Measurements from ENCODE around the gene RARG.

DNA sequence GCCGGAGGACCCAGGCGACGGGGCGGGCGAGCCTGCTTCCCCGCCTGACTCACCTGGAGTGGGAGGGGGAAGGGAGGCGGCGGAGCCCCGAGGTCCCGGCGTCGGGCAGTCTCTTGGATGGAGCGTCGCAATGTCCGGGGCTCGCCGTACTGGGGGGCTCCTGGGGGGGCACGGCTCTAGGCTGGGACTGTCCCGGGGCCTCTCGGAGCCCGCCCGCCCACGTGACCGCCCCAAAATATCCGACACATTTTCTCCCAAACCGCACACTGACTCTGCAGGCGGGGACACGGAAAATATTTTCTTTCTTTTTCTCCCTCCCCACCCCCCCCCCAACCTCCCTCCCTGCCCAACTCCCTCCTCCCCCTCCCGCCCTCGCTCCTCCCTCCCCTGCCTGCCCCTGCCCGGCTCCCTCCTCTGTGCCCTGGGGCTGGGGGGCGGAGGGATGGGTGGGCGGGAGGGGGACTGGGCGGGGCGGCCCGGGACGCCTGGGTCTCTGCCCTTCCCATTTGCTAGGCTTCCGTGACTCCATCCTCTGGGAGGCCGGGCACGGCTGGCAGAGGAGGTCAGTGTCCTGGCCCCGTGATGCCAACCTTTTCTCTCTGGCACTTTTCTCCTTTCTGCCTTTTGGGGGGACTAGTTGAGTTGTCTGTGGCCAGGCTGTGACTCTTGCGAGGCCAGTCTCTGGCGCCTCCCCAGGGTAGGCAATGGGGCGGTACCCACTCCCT, at the start of gene RARG:
- TF ChIP-seq, protein P1, sequence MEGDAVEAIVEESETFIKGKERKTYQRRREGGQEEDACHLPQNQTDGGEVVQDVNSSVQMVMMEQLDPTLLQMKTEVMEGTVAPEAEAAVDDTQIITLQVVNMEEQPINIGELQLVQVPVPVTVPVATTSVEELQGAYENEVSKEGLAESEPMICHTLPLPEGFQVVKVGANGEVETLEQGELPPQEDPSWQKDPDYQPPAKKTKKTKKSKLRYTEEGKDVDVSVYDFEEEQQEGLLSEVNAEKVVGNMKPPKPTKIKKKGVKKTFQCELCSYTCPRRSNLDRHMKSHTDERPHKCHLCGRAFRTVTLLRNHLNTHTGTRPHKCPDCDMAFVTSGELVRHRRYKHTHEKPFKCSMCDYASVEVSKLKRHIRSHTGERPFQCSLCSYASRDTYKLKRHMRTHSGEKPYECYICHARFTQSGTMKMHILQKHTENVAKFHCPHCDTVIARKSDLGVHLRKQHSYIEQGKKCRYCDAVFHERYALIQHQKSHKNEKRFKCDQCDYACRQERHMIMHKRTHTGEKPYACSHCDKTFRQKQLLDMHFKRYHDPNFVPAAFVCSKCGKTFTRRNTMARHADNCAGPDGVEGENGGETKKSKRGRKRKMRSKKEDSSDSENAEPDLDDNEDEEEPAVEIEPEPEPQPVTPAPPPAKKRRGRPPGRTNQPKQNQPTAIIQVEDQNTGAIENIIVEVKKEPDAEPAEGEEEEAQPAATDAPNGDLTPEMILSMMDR (conservative IDR thresholded peaks at IDR 0.05; ENCODE audit: low read length): no peak
- no peak for TF ChIP-seq EZH2phosphoT487 (IDR thresholded peaks at IDR 0.05; ENCODE audit: borderline replicate concordance)

Measured in Loucy (cell line).